Measurements from ENCODE around the gene TMEM17. TPM values are rescaled to one million over a fixed set of nuclear protein-coding genes. Genes with fewer than 3 reads are reported as not detected.
A peak's percentile ranks its signal among the peaks of the same experiment; 100 is the strongest.

TMEM17 gene
- polyA plus RNA-seq, 3 donors: 5.9 to 7.1 (median 6.9) TPM

- DNase-seq (ENCODE audit: low read depth in 3 of 3, low spot score in 2 of 3): no peak
Measured at GRCh38 chr2:62512384-62512783, 6.4 kb upstream of the TMEM17 start.

DNA sequence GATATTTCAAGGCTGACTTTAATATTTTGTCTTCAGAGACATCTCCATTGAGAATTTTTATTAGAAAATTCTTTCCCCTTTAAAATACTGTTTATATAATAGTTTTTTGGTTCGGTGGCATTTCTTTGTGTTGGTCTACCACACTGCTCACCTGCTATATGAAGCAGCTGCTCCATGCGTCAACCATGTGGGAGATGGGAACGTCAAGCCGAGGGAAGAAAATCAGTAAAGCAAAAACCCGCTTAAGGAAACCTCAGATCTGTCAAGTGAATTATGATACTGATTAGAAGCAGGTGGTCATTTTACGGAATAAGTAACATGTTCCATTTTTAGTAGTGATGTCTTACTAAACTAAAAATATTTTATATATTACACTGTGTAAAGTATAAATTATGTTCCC, 5.6 kb upstream of the TMEM17 start:
- DNase-seq (ENCODE audit: low read depth in 3 of 3, low spot score in 2 of 3): no peak

DNA sequence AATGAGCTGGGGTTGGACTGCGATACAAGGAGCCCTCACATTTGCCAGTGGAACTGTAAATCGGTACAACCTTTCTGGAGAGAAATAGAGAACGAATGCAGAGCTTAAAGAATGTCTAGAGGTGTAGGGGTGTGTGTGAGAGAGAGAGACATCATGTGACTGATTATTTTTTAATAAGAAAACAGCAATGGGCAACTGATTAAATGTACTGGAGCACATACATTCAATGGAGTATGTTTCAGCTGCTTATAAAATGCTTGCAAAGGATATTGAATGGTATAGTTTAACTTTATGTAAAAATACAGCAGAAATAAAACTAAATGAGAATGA, 391 bp upstream of the TMEM17 start:
- no peak for DNase-seq (ENCODE audit: low read depth in 3 of 3, low spot score in 2 of 3)

DNA sequence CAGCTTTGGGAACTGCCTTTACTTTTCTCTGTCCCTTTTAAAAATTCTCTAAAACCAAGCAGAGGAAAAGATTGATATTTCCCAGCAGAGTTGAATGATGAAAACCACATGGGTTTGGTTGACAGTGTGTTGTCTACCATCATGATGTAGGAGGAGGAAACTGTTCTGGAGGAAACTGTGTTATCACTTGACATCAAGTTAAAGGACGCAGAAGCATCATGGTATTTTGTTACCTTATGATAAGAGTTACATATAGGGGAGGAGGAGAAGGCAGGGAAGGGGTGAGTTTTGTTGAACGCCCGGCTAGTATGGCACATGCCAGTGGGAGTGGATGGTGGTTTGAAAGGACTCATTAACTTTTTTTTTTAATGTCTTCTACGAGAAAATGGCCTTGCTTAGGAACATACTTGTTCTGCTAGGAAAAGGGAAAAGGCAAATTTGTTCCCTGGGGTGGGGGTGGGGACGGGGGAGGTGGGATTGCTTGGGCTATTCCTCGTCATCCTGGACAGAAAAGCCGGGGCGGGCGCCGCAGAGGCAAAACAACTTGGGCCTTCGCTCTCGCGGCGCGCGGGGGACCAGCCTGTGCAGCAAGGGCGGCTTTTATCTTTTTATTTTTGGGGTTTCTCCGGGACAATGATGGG, 766 bp downstream of the TMEM17 start:
- no peak for DNase-seq (ENCODE audit: low read depth in 3 of 3, low spot score in 2 of 3)

DNA sequence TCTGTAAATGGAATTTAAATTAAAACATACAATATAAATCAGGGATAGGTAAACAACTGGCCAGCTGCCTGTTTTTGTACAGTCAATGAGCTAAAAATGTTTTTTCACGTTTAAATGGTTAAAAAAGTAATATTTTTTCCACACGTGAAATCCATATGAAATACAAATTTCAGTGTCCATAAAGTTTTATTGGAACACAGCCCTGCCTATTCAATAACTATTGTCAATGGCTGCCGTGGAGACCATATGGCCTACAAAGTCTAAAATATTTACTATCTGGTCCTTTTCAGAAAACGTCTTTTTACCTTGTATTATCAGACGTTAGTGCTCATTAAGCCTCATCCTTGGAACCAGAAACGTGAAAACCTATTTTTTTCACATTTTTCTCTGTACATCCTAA, 1.3 kb downstream of the TMEM17 start:
- no peak for DNase-seq (ENCODE audit: low read depth in 3 of 3, low spot score in 2 of 3)

- no peak for DNase-seq (ENCODE audit: low read depth in 3 of 3, low spot score in 2 of 3)
Measured at GRCh38 chr2:62501794-62502500, 4.0 kb downstream of the TMEM17 start.

DNA sequence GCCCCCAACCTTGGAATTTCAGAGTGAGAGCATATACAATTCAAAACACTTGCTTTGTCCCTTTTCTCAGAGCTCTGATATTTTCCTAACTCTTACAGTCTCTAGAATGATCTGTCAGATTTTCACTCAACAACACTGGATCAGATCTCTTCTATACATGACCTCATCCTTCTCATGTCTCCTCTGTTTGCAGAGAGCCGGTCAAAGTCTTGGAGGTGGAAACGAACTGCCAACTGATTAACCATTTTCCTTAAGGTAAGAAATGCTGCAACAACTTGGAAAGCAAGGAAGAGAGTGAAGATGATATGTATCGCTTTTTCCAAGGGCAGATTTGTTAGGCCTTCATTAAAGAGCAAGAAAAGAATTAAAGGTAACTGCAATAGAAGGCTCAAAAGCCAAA, 4.9 kb downstream of the TMEM17 start:
- no peak for DNase-seq (ENCODE audit: low read depth in 3 of 3, low spot score in 2 of 3)

DNA sequence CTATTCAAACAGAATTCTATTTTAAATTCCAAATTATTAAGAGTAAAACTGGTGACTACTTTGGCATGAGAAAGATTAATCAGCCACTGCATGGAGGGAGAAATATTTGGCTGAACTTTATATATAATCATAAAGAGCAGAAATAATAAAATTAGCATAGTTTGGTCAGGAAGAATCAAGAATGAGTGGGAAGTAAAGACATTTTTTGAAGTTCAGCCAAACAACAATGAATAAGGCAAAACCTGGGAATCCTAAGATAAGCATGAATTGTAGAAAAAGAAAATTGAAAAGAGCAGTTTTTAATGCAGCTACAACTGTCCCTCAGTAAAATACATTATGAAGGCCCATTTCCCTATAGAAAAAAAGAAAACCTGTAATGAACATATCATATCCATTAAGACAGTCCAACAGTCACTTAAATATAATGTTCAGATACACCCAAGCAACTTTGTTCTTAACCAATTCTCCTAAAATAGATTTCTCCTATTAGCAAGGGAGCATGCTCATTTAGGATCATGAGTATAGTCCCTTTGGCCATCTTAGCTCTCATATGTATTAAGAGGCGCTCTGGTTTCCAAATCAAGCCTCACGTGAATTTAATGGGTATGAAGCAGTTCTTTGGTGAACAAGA, 6.5 kb downstream of the TMEM17 start:
- DNase-seq (ENCODE audit: low read depth in 3 of 3, low spot score in 2 of 3): no peak

DNA sequence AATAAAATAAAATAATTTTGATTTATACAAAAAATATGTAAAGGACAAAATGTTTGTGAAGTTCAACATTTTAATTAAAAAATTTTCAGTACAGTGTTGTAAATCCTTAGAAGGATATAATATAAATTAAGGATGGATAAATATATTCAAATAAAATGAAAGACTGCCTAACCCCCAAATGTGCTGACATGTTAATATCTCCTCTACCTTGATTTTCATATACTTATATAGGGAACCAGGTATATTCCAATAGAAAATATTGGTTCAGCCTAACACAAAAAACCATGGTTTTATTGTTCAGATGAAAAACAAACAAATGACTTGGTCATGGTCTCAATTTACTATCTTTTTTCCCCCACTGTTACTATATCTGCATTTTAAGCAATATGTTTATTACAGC, 7.3 kb downstream of the TMEM17 start:
- DNase-seq (ENCODE audit: low read depth in 3 of 3, low spot score in 2 of 3): no peak

DNA sequence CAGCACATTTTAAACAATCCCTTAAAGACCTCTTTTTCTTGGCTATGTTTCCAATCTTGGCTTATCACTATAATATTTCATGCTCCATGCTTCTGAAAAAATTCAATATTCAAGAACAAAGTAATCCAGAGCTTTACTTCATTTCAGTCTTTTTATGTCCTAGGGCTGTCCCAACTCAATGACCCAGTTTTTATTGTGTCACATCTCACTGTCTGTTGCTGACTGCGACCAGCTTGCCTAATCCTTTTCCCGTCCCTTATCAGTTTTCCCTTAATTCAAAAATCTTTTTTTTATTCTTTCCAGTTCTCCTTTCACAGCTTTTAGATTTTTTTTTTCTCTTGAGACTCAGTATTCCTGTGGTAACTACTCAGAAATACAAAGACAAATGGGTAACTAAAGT, 10.2 kb downstream of the TMEM17 start:
- DNase-seq (ENCODE audit: low read depth in 3 of 3, low spot score in 2 of 3): no peak

DNA sequence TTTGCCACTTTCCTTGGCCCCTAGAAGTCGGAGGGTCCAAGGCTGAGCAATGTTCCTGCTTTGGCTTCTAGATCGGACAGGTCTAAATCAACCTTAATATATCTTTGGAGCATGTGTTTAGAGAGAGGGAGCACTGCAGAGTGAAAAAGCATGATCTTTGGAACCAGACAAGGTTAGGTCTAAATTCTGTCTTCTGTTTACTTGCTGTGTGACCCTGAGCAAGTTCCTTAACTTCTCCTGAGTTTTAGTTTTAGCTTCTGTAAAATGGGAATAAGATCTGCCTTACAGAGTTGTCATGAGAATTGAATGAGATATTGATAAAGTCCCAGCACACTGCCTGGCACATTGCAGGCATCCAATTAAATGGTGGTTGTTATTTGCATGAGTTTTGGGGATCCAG, 13.9 kb downstream of the TMEM17 start:
- no peak for DNase-seq (ENCODE audit: low read depth in 3 of 3, low spot score in 2 of 3)

GRCh38 chr2:62489702-62490101, 16.3 kb downstream of the TMEM17 start:
- DNase-seq (ENCODE audit: low read depth in 3 of 3, low spot score in 2 of 3): no peak

DNA sequence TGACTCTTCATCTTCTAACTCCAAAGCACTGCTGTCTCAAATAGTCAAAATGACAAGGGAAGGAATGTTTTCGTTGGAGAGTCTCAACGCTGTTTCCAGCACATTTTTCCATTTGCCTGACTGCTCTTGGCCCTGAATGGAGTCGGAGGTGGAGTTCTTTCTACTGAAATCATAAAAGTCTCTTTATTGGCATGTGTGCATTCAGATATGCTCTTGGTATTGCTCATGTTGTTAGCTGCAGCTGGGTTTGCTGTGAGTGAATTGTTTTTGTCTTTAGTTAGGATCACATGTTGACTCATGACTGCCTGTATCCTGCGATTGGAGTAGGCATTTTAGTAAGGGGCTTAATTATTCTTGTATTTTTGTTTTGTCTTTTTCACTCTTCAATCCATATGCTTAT, 16.8 kb downstream of the TMEM17 start:
- no peak for DNase-seq (ENCODE audit: low read depth in 3 of 3, low spot score in 2 of 3)

DNA sequence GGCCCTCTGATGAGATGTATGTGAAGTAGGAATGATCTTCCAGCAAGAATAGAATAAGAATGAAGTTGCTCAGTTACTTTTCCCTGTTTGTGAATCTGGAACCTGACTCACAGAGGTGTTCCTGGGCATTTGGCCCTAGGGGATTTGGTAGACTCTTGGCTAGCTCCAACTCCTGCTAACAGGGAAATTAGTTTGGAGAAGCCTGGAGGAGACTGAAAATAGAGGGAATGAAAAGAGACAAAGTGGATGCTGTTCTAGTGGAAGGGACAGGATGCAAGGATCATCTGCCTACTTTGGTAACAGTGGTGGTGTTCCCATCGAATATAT, 19.6 kb downstream of the TMEM17 start:
- DNase-seq (ENCODE audit: low read depth in 3 of 3, low spot score in 2 of 3): no peak

DNA sequence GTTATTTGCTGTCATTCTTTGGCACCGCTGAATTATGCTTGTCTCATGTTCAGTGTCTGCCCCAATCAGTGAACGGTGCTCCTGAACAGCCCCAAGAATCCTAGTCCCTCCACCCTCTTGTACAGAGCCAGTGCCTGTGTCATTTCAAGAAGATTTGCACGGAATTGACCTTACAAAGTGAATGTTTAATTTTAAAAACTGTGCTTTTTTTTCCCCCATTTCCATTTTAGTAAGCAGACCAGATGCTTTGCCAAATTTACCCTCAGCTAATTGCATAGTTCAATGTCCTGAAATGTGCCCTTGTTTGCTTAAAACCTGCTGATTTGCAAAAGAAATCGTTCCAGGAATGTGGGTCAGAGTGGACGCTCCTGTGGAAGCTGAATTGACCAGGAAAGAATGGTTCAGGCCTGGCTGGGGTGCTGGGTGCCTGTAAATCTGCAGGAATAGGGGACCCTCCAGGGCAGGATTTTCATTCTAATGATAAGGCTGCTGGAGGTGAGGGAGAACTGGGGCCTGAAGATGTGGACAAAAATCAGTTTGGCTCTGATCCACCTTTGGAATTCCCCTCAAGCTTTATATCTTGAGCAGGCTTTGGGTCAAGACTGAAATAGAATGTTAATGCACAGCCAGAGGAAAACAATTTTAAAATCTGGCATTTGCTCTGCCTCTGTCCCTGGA, 20.1 kb downstream of the TMEM17 start:
- DNase-seq (ENCODE audit: low read depth in 3 of 3, low spot score in 2 of 3): no peak

DNA sequence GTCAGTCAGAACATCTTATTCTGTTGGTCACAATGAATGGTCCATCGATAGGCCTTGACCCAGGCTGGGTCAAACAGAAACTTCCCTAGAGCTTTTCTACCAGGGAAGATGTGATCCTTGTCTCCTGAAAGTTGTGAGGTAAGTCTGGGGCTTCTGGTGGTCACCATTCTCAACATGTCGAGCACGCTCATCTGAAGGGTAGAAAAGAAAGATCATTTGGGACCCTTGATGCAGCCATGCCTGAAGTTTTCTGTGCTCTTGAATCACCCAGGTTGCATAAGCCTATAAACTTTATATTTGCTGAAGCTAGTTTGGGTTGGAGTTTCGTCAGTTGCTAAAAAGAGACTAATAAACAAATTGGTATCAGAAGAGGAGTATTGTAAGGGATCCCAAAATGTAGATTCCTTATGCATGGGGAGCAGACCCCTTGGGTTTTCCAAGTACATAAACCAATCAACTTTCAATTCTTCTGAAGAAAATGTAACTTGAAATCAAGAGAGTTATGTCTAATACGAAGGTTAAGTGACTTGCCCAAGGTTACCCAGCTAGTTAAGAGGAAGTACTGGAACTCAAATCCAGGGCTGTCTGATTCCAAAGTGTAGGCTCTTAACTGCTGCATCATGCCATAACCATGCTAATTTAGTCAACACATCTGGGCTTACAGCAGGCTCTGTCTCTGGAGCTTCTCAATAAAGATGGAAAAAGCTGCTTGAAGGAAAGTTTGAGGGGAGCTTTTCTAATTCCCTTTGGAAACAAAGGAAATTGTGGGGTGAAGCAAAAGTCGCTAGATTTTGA, 23.2 kb downstream of the TMEM17 start:
- no peak for DNase-seq (ENCODE audit: low read depth in 3 of 3, low spot score in 2 of 3)

DNA sequence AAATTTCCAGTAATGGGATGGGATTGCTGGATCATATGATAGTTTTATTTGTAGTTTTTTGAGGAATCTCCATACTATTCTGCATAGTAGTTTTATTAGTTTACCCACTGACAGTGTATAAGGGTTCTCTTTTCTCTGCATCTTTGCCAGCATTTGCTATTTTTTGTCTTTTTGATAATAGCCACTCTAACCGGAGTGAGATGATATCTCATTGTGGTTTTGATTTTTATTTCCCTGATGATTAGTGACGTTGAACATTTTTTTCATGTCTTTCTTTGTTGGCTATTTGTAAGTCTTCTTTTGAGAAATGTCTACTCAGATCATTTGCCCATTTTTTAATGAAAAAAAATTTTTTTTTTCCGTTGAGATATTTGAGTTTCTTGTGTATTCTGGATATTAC, 26.1 kb downstream of the TMEM17 start:
- no peak for DNase-seq (ENCODE audit: low read depth in 3 of 3, low spot score in 2 of 3)

DNA sequence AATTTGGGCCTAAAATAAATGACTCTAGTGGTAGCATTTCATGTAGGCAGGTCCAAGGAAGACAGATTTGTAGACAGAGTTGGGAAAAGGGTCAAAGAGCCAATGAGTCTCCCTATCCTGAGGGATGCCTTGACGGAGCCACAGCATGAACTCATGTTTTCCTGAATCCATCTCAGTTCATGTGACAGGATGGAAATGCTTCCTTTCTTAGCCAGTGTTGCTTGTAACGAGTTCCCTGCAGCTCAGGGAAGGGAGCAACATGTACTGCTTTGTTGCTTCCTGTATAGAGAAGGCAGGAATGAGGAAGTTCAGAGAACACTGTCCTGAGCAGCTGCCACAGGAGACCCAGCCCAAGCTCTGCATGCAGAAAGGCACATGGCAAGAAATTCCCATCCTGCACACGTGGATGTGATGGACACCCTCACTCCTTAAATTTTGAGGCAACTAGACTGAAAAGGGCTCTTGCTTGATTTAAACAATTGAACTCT, 27.9 kb downstream of the TMEM17 start:
- DNase-seq (ENCODE audit: low read depth in 3 of 3, low spot score in 2 of 3): no peak

DNA sequence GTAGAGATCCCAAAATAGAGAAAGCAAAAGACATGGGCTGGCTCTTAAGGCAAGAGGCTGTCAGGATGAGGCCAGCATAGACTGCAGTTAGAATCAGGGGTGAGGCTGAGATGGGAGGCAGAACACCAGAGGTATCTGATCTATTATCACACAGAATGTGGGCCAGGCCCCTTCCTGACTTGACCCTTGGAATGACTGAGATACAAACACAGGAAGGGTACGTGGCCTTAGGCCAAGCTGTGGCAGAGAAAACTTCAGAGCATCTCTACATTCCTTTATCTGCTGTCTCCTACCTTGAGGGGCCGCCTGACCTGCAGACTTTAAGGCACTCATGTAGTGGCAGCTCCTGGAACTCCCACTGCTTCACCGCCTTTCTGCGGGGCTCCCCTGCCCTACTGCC, 28.4 kb downstream of the TMEM17 start:
- no peak for DNase-seq (ENCODE audit: low read depth in 3 of 3, low spot score in 2 of 3)

- DNase-seq (ENCODE audit: low read depth in 3 of 3, low spot score in 2 of 3): peak in 1 of 3 donors; percentile 43
Measured at GRCh38 chr2:62475172-62476011, 30.6 kb downstream of the TMEM17 start.
